HS-27A (cell line): ENCODE data around the gene ICA1.
A peak's percentile ranks its signal among the peaks of the same experiment; 100 is the strongest.
"Not testable (repeated sequence)": the region's sequence is repeated elsewhere in the genome, so short reads cannot be mapped to it uniquely, and the experiment has no call there.

Experiments
- DNase-seq: peaks from one replicate; pipeline ENCODE4 v3.0.0-alpha.2; 2012; ENCODE audit warnings: low read depth, missing footprints

Gene ICA1

DNA sequence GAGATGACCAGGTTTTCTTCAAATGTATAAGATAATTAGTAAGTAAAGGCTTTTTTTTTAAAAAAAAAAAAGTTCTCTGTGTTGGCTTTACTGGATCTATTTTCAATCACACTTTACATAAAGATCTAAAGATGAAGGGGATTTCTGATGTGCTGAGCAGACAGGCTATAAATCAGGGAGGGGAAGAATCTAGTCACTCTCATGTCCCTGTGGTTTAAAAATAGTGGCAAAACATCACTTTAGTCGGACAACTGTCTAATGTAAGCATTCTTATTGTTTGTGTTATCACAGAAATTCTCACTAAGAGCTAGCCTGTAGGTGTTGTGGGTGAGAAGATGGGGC, 132.7 kb downstream of the ICA1 start:
- DNase-seq = no peak

DNA sequence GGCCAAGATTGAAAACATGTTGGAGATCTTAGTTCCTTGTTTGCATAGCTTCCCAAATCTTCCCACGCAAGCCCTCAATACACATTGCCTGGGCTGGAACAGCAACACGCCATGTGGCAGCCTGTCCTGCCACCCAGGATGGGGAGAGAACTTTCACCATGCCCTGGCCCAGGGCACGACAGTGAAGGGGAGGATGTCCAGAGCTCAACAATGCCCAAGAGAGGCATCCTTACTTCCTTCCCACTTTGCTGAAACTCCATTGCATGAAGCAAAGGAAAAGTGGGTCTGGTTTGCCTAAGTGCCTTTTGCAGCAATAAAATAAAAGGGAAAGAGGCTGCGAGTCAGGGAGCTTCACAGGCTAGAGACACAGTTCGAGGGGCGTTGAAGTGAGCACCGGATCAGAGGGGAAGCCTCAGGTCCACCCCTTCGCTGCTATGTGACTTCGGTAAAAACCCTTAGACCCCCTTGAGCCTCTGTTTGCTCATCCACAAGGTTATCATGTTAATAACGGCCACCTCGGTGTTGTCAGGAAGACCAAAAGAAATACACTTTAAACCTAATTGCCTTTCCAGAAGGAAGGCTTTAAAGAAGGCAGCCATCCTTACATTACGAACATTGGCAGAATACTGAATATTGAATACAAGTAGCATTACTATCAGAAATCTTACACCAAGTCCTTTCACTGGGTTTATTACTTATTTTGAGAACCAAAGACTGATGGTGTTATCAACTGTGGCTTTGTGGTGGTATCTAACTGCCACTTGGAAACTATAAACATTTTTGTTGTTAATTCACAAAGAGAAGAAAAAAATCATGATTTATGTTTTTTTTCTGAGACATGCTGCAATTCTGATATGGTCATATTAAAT, 133.3 kb downstream of the ICA1 start:
- no peak for DNase-seq

DNA sequence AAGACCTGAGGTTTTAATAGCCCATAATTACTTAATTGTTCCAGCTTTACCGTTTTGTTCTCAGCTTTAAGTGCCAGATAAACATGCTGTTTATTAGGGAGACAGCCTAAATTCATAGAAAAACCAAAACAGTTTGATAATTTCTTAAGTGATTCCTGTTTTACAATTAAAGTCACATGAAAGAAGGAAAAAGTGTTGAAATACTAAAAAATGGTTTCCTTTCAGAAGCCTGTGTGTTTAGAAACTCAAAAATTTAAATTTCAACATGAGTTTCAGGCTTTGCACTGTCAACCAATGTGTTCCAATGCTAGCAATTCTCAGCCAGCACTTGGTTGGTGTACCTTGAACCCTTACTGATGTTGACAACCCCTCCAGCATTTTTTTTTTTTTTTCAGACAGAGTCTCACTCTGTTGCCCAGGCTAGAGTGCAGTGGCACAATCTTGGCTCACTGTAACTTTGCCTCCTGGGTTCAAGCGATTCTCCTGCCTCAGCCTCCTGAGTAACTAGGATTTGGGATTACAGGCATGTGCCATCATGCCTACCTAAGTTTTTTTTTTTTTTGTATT, 135.3 kb downstream of the ICA1 start:
- no peak for DNase-seq

DNA sequence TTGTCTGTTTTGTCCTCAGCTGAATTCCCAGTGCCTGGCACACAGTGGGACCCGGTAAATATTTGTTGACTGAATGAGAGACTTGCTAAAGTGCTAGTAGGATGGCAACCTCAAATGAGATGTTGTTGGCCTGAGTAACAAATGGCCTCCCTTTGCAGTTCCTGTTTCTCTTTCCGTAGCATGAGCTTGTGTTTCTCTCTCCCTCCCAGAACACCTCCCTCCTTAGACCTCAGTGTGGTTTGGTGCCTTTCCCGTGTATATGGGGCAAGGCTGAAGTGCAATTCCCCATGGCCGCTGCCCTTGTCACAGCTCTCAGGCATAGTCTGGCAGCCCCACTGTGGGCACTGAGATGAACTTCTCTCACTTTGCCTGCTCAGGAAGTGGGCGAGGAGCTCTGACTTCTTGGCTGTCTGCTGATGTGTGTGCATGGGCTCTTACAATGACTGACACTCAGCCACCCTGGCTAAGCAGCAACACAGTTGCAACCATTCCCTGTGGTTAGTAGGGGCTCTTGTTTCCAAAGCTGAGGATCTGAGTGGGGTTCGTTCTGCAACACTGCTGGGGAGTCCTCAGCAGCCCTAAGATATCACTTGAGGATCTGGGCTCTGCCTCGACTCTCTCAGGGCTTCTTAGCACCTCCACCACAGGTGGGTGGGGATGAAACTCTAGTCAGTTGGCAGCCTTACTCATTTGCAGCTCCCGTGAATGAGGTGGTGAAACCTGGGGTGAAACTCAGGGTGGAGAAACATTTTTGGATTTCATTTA, 136.1 kb downstream of the ICA1 start:
- DNase-seq = no peak

DNA sequence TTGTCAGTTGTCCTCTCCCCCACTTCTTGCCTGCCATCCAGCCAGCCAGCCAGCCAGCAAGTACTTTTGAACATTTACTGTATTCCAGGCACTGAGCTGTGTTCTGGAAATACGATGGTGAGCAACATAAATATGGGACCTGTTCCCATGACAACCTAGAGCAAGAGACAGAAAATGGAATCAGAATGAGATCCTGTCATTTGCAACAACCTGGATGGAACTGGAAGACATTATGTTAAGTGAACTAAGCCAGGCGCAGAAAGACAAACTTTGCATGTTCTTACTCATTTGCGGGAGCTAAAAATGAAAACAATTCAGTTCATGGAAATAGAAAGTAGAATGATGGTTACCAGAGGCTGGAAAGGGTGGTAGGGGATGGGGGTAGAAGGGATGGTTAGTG, 140.7 kb downstream of the ICA1 start:
- DNase-seq = no peak

DNA sequence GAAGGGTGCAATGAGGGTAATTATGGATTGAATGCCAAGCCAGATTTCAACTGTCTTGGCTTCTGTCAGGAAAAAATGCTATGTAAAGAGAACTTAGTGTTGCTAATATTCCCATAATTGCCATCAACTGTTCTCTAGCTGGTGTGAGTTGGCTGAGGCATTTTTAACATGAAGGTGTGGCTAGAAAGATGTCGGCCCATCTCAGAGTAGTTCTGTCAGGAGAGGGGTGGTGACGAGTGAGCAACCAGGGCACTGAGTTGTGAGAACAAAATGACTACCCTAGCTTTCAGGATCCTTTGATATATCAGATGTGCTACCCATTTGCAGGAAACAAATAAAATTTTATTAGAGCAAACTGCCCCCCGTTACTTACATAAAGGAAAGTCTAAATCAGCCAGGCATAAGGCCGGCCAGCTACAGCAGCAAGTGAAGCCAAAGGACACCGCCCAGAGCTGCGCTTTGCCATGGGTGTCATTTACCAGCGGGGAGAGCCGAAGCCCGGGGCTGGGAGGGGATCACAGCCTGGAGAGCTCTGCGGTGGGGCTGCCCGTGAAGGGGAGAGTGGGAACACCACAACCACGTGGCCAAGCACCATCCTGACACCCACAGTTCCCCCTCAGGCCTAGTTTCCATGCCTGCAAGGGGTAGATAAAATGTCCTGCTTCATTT, 141.4 kb downstream of the ICA1 start:
- no peak for DNase-seq

DNA sequence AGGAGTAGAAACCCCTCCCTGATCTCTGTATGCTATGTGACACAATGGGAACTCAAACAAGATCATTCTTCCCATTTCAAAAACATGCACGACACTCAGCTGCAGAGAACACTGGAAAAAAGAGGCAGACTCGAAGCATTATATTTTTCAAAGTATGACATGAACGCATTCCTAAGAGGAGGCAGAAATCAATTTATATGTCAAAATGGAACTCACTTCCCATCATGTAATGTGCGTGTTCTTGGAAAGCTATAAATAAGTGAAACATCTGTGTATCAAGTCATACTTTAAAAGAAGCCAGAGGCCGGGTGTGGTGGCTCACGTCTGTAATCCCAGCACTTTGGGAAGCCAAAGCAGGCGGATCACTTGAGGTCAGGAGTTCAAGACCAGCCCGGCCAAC, 142.7 kb downstream of the ICA1 start:
- DNase-seq = no peak

DNA sequence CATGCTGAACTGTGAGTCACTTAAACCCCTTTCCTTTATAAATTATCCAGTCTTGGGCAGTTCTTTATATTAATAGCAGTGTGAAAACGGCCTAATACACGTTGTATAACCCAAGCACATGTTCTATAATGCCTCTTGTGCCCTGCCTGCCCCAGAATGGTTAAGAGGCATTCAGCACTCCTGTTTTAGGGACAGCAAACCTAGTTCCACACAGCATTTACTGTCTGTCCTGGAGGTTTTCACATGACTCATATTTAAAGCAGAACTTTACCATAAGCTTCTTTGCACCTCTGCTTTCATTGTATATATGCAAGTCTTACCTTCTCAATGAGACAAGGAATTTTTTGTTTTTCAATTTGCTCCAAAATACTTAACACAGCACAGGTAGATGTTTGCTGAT, 144.8 kb downstream of the ICA1 start:
- no peak for DNase-seq

DNA sequence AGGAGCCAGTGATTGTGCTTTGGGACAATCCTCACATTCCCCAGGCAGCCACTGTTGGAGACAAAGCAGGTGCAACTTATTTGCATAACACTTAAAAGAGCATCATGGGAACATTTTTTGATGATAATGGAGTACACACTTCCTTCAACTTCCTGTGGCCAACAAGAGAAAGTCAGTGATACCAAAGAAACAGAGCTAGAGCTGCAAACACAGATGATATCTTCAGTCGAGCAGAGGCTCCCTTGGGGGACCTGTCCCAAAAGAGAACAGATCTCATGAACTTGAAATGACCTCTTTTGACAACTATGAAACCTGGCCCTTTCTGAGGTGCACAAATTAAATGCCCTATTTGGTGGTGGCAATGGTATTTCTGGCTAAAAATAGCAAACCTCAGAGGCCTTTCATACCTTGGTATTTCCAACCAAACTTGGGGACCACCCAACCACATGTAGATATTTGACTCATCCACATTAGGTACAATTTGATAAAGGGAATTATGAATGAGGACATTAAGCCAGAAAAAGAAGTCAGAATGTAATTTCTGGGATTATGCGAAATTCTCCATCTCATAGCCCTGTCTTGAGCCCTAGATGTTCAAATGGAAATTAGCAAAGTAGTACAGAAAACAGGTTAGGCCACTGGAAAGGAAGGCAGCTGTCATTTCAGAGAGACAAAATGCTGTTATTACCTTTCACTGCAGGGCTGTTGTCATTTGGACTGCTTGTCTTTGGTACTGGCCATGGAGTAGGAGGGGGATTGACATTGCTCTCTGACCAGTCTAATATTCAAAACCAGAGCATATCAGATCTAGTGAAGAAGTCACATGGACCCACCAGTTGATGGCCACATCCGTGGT, 146.2 kb downstream of the ICA1 start:
- DNase-seq = no peak

DNA sequence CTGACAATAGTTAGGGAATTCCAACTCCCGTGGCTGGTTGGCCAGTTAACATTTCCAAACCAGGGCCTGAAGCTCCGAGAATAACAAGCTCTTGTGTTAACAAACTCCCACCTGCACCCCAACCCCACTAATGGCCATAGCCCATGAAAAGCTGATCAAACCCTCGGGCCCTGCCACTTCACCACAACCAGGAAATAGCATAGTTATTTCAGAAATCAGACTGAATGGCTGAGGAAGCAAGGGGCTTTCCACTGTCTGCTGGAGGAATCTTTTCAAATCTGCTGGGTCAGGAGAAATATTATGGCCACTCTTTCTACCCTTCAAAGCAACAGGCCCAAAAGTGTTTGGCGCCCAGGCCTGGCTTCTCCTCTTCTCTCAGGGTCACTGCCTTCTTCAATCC, 147.8 kb downstream of the ICA1 start:
- no peak for DNase-seq

DNA sequence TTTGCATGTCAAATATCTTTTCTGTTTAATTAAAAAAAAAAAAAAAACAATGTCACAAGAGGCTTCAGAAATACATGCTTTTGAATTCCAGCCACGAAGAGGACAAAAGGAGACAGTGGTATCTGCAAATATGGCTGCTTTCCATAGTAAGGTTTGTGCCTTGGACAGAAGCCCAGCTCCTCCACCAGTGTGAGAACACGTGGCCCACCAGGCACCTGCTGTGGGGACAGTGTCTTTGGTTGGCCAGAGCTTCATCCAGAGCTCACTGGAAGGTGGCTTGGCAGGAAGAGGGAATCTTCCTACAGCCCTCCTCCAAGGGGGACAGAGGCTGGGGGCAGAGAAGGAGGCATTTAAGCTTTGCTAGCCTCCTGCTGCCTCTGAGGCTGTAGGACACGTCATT, 148.8 kb downstream of the ICA1 start:
- DNase-seq = no peak

DNA sequence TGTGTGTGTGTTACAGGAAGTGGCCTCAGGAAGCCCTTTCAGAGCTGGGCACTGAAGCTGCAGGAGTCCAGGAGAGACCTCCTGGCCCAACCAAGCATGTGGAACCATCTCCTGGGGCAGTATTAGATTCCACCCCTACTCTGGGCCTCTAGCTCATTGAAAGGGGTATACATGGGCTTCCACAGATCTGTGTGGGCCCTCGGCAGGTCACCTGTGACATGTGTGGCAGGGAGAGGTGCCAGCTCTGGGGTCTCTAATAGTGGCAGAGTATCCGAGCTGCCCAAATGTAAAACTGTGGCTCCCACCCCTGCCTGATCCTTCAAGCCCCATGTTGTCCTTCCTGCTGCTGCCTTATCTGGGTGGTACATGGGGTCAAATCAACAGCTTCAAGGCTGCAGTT, 149.3 kb downstream of the ICA1 start:
- no peak for DNase-seq

DNA sequence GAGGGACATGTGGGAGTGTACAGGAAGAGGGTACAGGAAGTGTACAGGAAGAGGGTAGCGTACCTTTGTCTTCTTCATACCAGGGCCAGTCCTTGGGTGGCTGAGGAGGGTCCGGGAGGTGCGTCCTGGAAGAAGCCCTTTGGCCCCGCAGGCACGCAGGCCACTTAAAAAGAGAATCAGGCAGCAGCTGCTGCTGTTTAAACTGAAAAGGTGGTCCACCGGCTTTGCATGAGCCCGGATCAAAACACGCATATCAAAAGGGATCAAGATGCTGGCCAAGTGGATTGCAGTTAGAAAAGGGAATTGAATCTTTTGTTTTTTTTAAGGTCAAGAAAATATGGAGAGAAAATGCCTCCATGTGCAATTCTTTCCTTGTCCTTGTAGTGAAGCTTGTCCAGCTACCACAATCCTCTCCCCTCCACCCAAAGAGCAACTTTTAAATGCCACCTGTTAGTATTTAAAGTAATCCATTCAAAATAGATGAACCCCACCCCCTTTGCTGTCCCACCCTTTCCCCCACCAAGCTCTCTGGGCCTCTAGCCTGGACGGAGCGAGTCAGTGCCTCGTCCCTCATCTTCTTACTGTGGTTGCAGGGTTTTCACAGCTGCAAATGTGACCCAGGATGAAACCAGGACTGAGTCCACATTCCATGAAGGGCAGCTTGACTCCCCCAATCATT, 150.5 kb downstream of the ICA1 start:
- no peak for DNase-seq

DNA sequence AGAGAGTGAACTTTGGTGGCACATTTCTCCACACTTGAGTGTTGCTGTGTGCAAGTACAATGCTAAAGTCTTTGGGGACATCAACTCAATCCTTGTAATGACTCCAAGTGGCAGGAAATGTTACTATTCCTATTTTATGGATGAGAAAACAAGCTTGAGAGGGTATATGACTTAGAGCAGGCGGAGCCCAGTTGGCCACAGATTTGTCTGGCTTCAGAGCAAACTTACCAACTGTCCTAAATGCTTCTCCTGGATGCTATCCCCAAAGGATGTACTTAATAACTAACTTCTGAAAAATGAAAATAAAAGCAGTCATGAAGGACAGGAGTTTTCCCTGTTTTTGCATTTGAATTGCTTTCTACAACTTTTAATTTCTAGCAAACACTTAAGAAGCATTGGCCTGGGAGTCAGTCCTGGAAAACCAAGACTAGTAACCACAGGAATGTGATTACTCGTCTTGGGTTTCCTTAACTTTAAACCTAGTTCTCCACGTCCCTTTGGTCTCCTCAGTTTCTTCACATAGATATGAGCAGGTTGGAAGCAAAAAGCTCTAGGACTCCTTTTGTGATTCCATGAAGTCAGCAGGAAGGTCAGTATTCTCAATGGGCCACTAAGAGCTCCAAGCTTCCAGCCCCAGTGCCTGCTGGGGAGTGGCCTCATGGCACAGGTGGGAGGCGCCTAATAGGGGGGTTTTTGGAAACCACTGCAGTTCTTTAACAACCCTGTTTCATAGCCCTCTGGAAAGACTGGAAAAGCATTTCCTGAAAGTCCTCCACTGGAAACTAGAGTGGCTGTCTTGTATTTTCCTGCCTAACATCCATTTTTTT, 152.6 kb downstream of the ICA1 start:
- DNase-seq = peak; percentile 19

DNA sequence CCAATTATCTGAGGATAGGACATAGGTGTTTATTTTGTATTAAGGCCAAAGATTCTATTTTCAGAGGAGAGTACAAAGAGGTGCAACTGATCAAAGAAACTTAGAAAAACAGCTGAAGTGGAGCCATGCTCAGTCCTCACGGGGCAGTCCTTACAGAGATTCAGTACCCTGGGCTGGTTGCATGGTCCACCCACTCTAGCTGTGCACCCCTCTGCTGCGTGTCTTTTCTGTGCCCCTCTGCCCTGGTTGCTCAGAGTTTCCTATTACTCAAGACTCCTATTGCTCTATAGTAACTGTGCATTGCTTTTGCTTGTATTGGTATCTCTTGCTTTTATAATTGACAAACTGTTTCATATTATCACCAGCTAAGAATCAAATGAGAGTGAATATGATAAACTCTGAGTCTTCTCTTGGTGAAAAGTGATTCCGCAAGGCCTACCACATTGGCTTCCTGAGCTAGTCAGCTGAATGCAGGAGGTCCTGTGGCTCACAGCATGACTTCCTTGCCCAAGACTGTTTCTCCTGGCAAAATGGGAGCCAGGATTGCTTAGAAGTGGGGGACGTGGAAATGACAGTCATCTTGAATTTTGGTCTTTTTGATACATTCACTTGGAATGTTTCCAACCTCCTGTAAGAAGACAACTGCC, 156.4 kb downstream of the ICA1 start:
- DNase-seq = no peak

DNA sequence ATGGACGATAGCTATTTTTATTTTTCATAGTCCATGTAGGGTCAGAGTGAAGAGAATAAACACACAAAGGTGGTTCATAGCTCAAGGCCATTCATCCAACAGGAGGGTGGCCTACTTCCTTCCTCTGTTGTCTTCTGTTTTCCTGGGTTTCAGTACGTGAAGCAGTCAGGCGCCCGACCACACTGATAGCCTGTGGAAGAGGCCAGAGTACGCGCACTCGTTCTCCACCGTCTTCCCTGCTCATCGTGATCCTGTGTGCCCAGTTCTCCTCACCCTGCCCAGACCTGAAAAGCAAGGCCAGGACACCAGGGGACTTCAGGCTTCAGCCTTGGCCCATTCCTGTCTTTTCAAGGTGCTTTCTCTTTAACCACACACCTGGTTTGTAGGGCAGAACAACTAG, 158.7 kb downstream of the ICA1 start:
- no peak for DNase-seq

DNA sequence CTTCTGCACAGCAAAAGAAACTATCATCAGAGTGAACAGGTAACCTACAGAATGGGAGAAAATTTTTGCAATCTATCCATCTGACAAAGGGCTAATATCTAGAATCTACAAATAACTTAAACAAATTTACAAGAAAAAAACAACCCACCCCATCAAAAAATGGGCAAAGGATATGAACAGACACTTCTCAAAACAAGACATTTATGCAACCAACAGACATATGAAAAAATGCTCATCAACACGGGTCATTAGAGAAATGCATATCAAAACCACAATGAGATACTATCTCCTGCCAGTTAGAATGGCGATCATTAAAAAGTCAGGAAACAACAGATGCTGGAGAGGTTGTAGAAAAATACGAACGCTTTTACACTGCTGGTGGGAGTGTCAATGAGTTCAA, 160.7 kb downstream of the ICA1 start:
- not testable (repeated sequence) for DNase-seq

DNA sequence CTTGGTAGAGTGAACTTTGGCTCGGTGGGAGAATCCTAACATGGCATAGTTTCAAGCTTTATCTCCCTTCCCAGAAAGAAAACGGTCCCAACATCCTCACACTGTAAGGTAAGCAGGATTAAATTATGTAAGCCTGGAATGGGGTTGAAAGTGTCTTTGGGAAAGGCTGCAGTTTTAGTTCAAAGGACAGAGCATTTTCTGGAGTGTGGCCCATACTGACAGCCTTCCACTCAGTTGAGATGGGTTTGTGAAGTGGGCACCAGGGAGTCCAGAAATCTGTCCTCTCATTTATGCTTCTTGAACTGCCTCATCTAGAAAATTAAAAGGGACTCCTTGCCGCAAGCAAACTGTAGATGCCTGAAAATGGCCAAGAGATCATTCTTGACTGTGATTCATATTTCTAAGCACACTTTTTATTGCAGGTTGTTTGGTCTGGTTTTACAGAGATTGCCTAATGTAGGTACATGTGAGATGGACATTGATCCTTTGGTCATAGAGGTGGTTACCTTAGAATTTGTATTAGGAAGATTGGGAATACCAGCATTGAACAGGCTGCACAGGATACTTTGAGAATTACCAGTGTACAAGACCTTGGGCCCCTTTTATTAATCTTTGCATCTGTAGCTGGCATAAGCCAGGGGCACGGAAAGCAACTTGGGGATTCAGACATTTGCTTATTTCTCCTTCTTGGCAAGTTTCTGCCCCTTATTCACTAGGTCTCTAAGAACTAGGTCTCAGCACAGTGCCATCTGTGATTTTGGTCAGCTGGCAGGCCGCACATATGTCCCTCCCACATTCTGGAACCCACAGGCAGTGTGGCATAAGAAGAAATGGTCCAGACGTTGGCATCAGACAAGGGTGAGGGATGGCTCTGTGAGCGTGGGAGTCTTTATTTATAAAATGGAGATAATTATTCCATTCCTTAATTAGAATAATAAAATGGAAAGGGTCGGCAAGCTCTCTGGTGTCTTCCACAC, 167.5 kb downstream of the ICA1 start:
- no peak for DNase-seq

DNA sequence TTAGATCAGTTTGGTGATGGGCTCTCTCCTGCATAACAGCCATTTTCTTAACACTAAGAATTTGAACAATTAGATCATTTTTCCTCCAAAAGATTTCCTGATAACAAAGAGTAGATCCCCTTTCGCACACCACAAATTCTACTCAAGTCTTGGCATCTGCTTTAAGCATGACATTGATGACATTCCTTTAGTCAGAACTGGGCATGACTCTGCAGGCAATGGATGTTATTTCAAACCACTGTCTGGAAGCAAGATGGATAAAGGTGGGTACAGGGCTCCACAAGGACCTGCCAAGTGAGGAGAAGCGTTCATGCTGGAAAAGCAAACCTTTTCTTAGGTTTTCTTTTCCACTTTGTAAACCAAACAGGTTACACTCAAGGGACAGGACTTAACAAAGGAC, 169.8 kb downstream of the ICA1 start:
- no peak for DNase-seq
